GM10248 (cell line): ENCODE measurements around the gene SEC22C.
A peak's percentile ranks its signal among the peaks of the same experiment; 100 is the strongest.
"Not testable (repeated sequence)": the region's sequence is repeated elsewhere in the genome, so short reads cannot be mapped to it uniquely, and the experiment has no call there.

Experiments
- CTCF ChIA-PET: fragments of 300-600 bp; sonication (Branson Sonifier 250); formaldehyde crosslinking; extraction: SDS; loops from one replicate; lab custom pipeline; 2021; ENCODE audit warnings: antibody characterized with exemption; lab: Yijun Ruan, JAX
- POLR2A ChIA-PET: fragments of 350-650 bp; sonication (Branson Sonifier 250); formaldehyde crosslinking; extraction: SDS; loops from one replicate; lab custom pipeline; 2020; ENCODE audit warnings: antibody characterized with exemption; lab: Yijun Ruan, JAX
- DNase-seq: peaks from one replicate; pipeline ENCODE4 v3.0.0; 2012; ENCODE audit errors: extremely low spot score
- CTCF ChIP-seq: IDR thresholded peaks from 2 replicates; pipeline ENCODE4 v1.5.1; 2012; ENCODE audit warnings: mild to moderate bottlenecking, low read depth; ENCODE audit errors: extremely low read depth, missing control alignments, control extremely low read depth

Gene SEC22C

GRCh38 chr3:42572278-42572677, 9.5 kb downstream of the SEC22C start:
- ChIA-PET POLR2A (no interaction called here), CTCF (interaction anchor here (1.0 to 2.1 kb wide), 6 partner anchors 9 to 88 kb away, joined by 3 to 10 read pairs (median 4); partner anchors contain the start of gene SEC22C)
- peak; percentile 44 for DNase-seq

GRCh38 chr3:42569593-42570142, 12.1 kb downstream of the SEC22C start:
- no peak for DNase-seq
- ChIA-PET CTCF (no interaction called here), POLR2A (no interaction called here)
- TF ChIP-seq CTCF: no peak

More at GRCh38 chr3:42572278-42572677, 9.5 kb downstream of the SEC22C start:
- peak; percentile 58 for TF ChIP-seq CTCF

GRCh38 chr3:42562047-42562907, 19.5 kb downstream of the SEC22C start:
- no peak for DNase-seq
- no peak for TF ChIP-seq CTCF
- POLR2A ChIA-PET: no interaction called here
- CTCF ChIA-PET: interaction anchor here (1.2 to 6.0 kb wide), 6 partner anchors 10 to 371 kb away, joined by 3 to 49 read pairs (median 6); no protein-coding TSS in a partner anchor

DNA sequence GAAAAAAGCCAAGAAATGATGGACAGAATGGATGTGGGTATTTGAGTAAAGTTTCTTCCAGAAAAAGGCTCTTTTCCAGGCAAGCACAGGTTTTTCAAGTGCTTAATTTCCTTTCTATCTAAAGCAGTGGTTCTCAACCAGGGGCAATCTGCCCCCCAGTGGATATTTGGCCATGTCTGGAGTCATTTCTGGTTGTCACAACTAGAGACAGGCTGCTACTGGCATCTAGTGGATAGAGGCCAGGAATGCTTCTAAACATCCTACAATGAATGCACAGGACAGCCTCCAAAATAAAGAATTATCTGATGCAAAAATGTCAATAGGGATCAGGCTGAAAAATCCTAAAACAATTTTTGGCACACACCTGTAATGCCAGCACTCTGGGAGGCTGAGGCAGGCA, 23.9 kb downstream of the SEC22C start:
- DNase-seq: no peak
- POLR2A ChIA-PET: no interaction called here
- CTCF ChIA-PET: interaction anchor here (6.0 kb wide), 1 partner anchor 11 kb away, joined by 49 read pairs; no protein-coding TSS in a partner anchor
- peak; percentile 14 for TF ChIP-seq CTCF

DNA sequence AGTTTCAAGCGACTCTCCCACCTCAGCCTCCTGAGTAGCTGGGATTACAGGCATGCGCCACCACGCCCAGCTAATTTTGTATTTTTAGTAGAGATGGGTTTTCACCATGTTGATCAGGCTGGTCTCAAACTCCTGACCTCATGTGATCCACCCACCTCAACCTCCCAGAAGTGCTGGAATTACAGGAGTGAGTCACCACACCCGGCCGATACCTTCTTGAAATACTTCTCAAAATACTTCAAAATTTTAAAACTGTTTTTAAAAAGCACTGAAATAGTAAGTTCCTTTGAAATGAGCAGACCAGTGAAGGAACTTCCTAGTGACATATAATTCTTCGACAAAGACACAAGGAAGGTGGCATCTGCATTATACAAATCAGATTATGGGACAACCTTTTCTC, 24.9 kb downstream of the SEC22C start:
- CTCF ChIA-PET: interaction anchor here (6.0 kb wide), 1 partner anchor 10 kb away, joined by 49 read pairs; no protein-coding TSS in a partner anchor
- POLR2A ChIA-PET, DNase-seq: not testable (repeated sequence)

- no peak for DNase-seq
- CTCF ChIA-PET: no interaction called here
Observed at GRCh38 chr3:42556089-42556632, 25.6 kb downstream of the SEC22C start.

More at GRCh38 chr3:42556089-42556632, 25.6 kb downstream of the SEC22C start:
- TF ChIP-seq CTCF: no peak
- POLR2A ChIA-PET: no interaction called here
